ENCODE measurements around the gene F10. TPM values are rescaled to one million over a fixed set of nuclear protein-coding genes. Genes with fewer than 3 reads are reported as not detected.

The F10 gene
- total and polyA plus RNA-seq, 2 experiments from 2014 or later: 0.76 to 1.6 TPM

GRCh38 chr13:113080901-113081521, 41.6 kb upstream of the F10 start (continued):
- TF ChIP-seq ZNF462 (CRISPR knock-in tag; IDR thresholded peaks at IDR 0.05): no peak

- H3K27ac ChIP-seq (ENCODE audit: low read depth): no peak overlapping the region
- TF ChIP-seq STAT1 (IDR thresholded peaks at IDR 0.05; ENCODE audit: unreplicated experiment): no peak
- TF ChIP-seq CREB1 (CRISPR knock-in tag; IDR thresholded peaks at IDR 0.05; ENCODE audit: low read depth): no peak
- TF ChIP-seq ZNF331 (CRISPR knock-in tag; IDR thresholded peaks at IDR 0.05; ENCODE audit: low read depth): no peak
- TF ChIP-seq ZNF114 (CRISPR knock-in tag; IDR thresholded peaks at IDR 0.05): no peak
- no peak for TF ChIP-seq NANOG (IDR thresholded peaks at IDR 0.05; ENCODE audit: borderline replicate concordance)
- TF ChIP-seq POLR2AphosphoS5 (IDR thresholded peaks at IDR 0.05; ENCODE audit: low read depth): no peak
- no peak for TF ChIP-seq JUNB (IDR thresholded peaks at IDR 0.05; ENCODE audit: unreplicated experiment)
- no peak for TF ChIP-seq REST (IDR thresholded peaks at IDR 0.05; ENCODE audit: unreplicated experiment)
- no peak for TF ChIP-seq ETS1 (IDR thresholded peaks at IDR 0.05)
- TF ChIP-seq EZH2 (IDR thresholded peaks at IDR 0.05; ENCODE audit: low read depth, unreplicated experiment): no peak
- peaks cover 13% of the 10 kb centered on the region for H3K27me3 Mint-ChIP-seq (ENCODE audit: insufficient read depth, low read depth, poor library complexity)
- no peak overlapping the region for H3K27ac Mint-ChIP-seq
- no peak overlapping the region for H2AFZ ChIP-seq
- H4K20me1 ChIP-seq (replicated peaks; ENCODE audit: insufficient read depth): no peaks in the 10 kb centered on the region
- no peaks in the 10 kb centered on the region for H3K36me3 ChIP-seq (ENCODE audit: insufficient read depth)
- H3K4me1 ChIP-seq (ENCODE audit: insufficient read depth): no peaks in the 10 kb centered on the region
- H3K4me1 Mint-ChIP-seq: no peaks in the 10 kb centered on the region; the same call in 2 of the 3 replicates
- no peaks in the 10 kb centered on the region for H3K27me3 ChIP-seq (ENCODE audit: insufficient read depth)
- H3K9me2 ChIP-seq (ENCODE audit: insufficient read depth): no peaks in the 10 kb centered on the region
- no peak overlapping the region for H3K4me2 ChIP-seq
- H3K4me3 Mint-ChIP-seq: no peak overlapping the region
- no peak for DNase-seq (ENCODE audit: low spot score)
- no peaks in the 10 kb centered on the region for H3F3A ChIP-seq (replicated peaks; ENCODE audit: low read depth)
- no peak overlapping the region for H3K4me3 ChIP-seq
- ATAC-seq: no peak
- H3K79me2 ChIP-seq (replicated peaks; ENCODE audit: insufficient read depth): no peaks in the 10 kb centered on the region
- H3K36me3 Mint-ChIP-seq (ENCODE audit: low read depth): peaks cover 3% of the 10 kb centered on the region; the same call in 2 of the 3 replicates
- no peaks in the 10 kb centered on the region for H3K9me3 Mint-ChIP-seq
These were observed 40.2 kb upstream of the F10 start for GRCh38 chr13:113082198-113083021.

All from GM23338 (cell line).